H1 (cell line): ENCODE data around the gene TTC4. TPM values are rescaled to one million over a fixed set of nuclear protein-coding genes. Genes with fewer than 3 reads are reported as not detected.

Source experiments
- CTCF ChIA-PET: fragments of 300-600 bp; sonication (Branson Sonifier 250); formaldehyde crosslinking; loops from one replicate; lab custom pipeline; 2021; ENCODE audit not compliant: partially characterized antibody; lab: Charles Lee
- POLR2A ChIA-PET: fragments of 300-600 bp; sonication (Branson Sonifier 250); formaldehyde crosslinking; loops from one replicate; lab custom pipeline; 2021; ENCODE audit warnings: inconsistent platforms; ENCODE audit not compliant: partially characterized antibody; lab: Charles Lee
- DNase-seq, 2 experiments: peaks; one replicate each; pipeline versions ENCODE4 v3.0.0 to v3.0.0-alpha.2; 2010 to 2022; ENCODE audit warnings: low spot score in 2 of 2, low read depth in 1 of 2, mixed read lengths in 1 of 2
- FAIRE-seq: peaks from 2 replicates; lab custom pipeline; 2011; peaks lifted over from hg19 to GRCh38; lab: Jason Lieb, UNC
- H2AFZ ChIP-seq: 2 replicates; pipeline ENCODE4 v1.8.1; 2012; ENCODE audit warnings: low read length, inconsistent platforms
- H2AK5ac ChIP-seq: 2 replicates; pipeline ENCODE4 v1.6.1; 2013; ENCODE audit warnings: low read depth, low read length
- H2BK120ac ChIP-seq: replicated peaks from 2 replicates; pipeline ENCODE3; 2013; ENCODE audit warnings: low read depth, low read length, inconsistent platforms
- H2BK12ac ChIP-seq: 2 replicates; pipeline ENCODE4 v1.6.1; 2013; ENCODE audit warnings: low read depth, low read length
- H2BK15ac ChIP-seq: 2 replicates; pipeline ENCODE4 v1.6.1; 2013; ENCODE audit warnings: low read length
- H2BK20ac ChIP-seq: 2 replicates; pipeline ENCODE4 v1.6.1; 2013; ENCODE audit warnings: low read length
- H2BK5ac ChIP-seq: 2 replicates; pipeline ENCODE4 v1.6.1; 2013; ENCODE audit warnings: low read depth, low read length
- H3K14ac ChIP-seq: 2 replicates; pipeline ENCODE4 v1.6.1; 2013; ENCODE audit warnings: inconsistent platforms; ENCODE audit not compliant: insufficient read length
- H3K18ac ChIP-seq: 2 replicates; pipeline ENCODE4 v1.6.1; 2013; ENCODE audit warnings: low read length; ENCODE audit errors: extremely low read depth
- H3K23ac ChIP-seq: 2 replicates; pipeline ENCODE4 v1.6.1; 2013; ENCODE audit warnings: inconsistent platforms; ENCODE audit not compliant: insufficient read length
- H3K23me2 ChIP-seq: 2 replicates; pipeline ENCODE4 v1.6.1; 2013; ENCODE audit warnings: low read depth, low read length
- H3K27ac ChIP-seq: 2 replicates; pipeline ENCODE4 v1.6.1; 2011; ENCODE audit warnings: low read depth, low read length, inconsistent platforms
- H3K27me3 ChIP-seq, 4 experiments: replicated peaks in 1 of 4; 1 replicate in 1 of 4; 2 replicates in 3 of 4; pipeline versions ENCODE4 v1.6.1 to v1.8.1; 2011 to 2013; ENCODE audit warnings: low read length in 3 of 4, mild to moderate bottlenecking in 3 of 4, inconsistent platforms in 2 of 4, mixed read lengths in 2 of 4, moderate library complexity in 1 of 4; ENCODE audit not compliant: control insufficient read depth in 3 of 4, insufficient read depth in 3 of 4; ENCODE audit errors: extremely low read depth in 1 of 4
- H3K36me3 ChIP-seq, 4 experiments: 2 replicates each; pipeline versions ENCODE4 v1.6.1 to v1.8.1; 2011 to 2013; ENCODE audit warnings: mild to moderate bottlenecking in 4 of 4, low read length in 3 of 4, moderate library complexity in 2 of 4, control low read depth in 1 of 4, inconsistent platforms in 1 of 4; ENCODE audit not compliant: insufficient read depth in 4 of 4, control insufficient read depth in 2 of 4
- H3K4ac ChIP-seq: replicated peaks from 2 replicates; pipeline ENCODE3; 2013; ENCODE audit warnings: low read length, low read depth, mixed read lengths, inconsistent platforms; ENCODE audit not compliant: insufficient read length
- H3K4me1 ChIP-seq, 4 experiments: replicated peaks in 1 of 4; 1 replicate in 1 of 4; 2 replicates in 3 of 4; pipeline versions ENCODE4 v1.6.1 to v1.8.1; 2011 to 2013; ENCODE audit warnings: low read length in 3 of 4, inconsistent platforms in 2 of 4, mixed read lengths in 1 of 4; ENCODE audit not compliant: insufficient read depth in 4 of 4, control insufficient read depth in 3 of 4
- H3K4me2 ChIP-seq, 2 experiments: 2 replicates each; pipeline versions ENCODE4 v1.6.1 to v1.8.1; 2011 to 2013; ENCODE audit warnings: low read depth in 2 of 2, low read length in 2 of 2, control low read depth in 1 of 2, inconsistent platforms in 1 of 2, mild to moderate bottlenecking in 1 of 2; ENCODE audit not compliant: insufficient read depth in 1 of 2
- H3K4me3 ChIP-seq, 4 experiments: fragments of 200-600, 300-600 bp in 1 of 4; sonication (generic), shearing (Covaris generic), sonication (Bioruptor Twin) in 1 of 4; 2 replicates each; pipeline versions ENCODE4 v1.5.1 to v1.8.1; 2011 to 2016; ENCODE audit warnings: low read length in 4 of 4, low read depth in 3 of 4, control low read depth in 2 of 4, inconsistent platforms in 2 of 4, mild to moderate bottlenecking in 2 of 4, mixed read lengths in 1 of 4, moderate library complexity in 1 of 4; ENCODE audit not compliant: insufficient read depth in 2 of 4; ENCODE audit errors: extremely low read depth in 1 of 4
- H3K56ac ChIP-seq: replicated peaks from 2 replicates; pipeline ENCODE3; 2013; ENCODE audit warnings: low read depth, mild to moderate bottlenecking, mixed read lengths, low read length, inconsistent platforms; ENCODE audit not compliant: insufficient read length
- H3K79me1 ChIP-seq: 2 replicates; pipeline ENCODE4 v1.6.1; 2013; ENCODE audit warnings: low read depth, low read length, control low read depth
- H3K79me2 ChIP-seq, 2 experiments: 2 replicates each; pipeline versions ENCODE4 v1.6.1 to v1.8.1; 2012 to 2013; ENCODE audit warnings: low read length in 2 of 2, mild to moderate bottlenecking in 2 of 2, inconsistent platforms in 1 of 2; ENCODE audit not compliant: insufficient read depth in 2 of 2, control insufficient read depth in 1 of 2
- H3K9ac ChIP-seq, 4 experiments: replicated peaks in 1 of 4; 1 replicate in 1 of 4; 2 replicates in 3 of 4; pipeline versions ENCODE4 v1.6.1 to v1.8.1; 2011 to 2013; ENCODE audit warnings: low read depth in 3 of 4, low read length in 3 of 4, control low read depth in 2 of 4, mild to moderate bottlenecking in 2 of 4, moderate library complexity in 2 of 4, inconsistent platforms in 1 of 4; ENCODE audit errors: extremely low read depth in 1 of 4
- H3K9me3 ChIP-seq, 2 experiments: 2 replicates each; pipeline versions ENCODE4 v1.6.1 to v1.8.1; 2012 to 2013; ENCODE audit warnings: mild to moderate bottlenecking in 2 of 2, moderate library complexity in 2 of 2, control low read depth in 1 of 2, inconsistent platforms in 1 of 2, low read depth in 1 of 2, low read length in 1 of 2, mixed read lengths in 1 of 2; ENCODE audit not compliant: insufficient read depth in 2 of 2
- H4K20me1 ChIP-seq, 2 experiments: replicated peaks in 1 of 2; 2 replicates each; pipeline versions ENCODE3 to v1.8.1; 2011 to 2013; ENCODE audit warnings: inconsistent platforms in 2 of 2, low read length in 2 of 2, mild to moderate bottlenecking in 1 of 2; ENCODE audit not compliant: insufficient read depth in 2 of 2, control insufficient read depth in 1 of 2
- H4K5ac ChIP-seq: 2 replicates; pipeline ENCODE4 v1.6.1; 2013; ENCODE audit warnings: low read length, low read depth, mixed read lengths, inconsistent platforms; ENCODE audit not compliant: insufficient read length
- H4K8ac ChIP-seq: 2 replicates; pipeline ENCODE4 v1.8.0; 2013; ENCODE audit warnings: mild to moderate bottlenecking, moderate library complexity, low read length, inconsistent platforms; ENCODE audit not compliant: insufficient read depth; ENCODE audit errors: extremely low read depth
- H4K91ac ChIP-seq: replicated peaks from 2 replicates; pipeline ENCODE3; 2013; ENCODE audit warnings: low read length, mixed read lengths, inconsistent platforms; ENCODE audit not compliant: insufficient read length
- CEBPB ChIP-seq: IDR thresholded peaks from 2 replicates; pipeline ENCODE4 v1.6.1; 2012; ENCODE audit warnings: low read depth, low read length
- CREB1 ChIP-seq: IDR thresholded peaks from 2 replicates; pipeline ENCODE4 v1.6.1; 2012; ENCODE audit warnings: inconsistent platforms
- CTBP2 ChIP-seq: IDR thresholded peaks from 2 replicates; pipeline ENCODE4 v1.7.0; 2011; ENCODE audit warnings: borderline replicate concordance, mild to moderate bottlenecking, moderate library complexity, mixed read lengths, low read length; ENCODE audit not compliant: insufficient read depth, insufficient read length
- KDM1A ChIP-seq: fragments of 200-600, 300-600 bp; sonication (generic); IDR thresholded peaks from 2 replicates; pipeline ENCODE4 v1.7.1; 2016; ENCODE audit warnings: mild to moderate bottlenecking, low read length, borderline replicate concordance
- NANOG ChIP-seq: IDR thresholded peaks from 2 replicates; pipeline ENCODE4 v1.6.1; 2011; ENCODE audit warnings: low read length, low read depth, mild to moderate bottlenecking, inconsistent platforms; ENCODE audit not compliant: insufficient read depth, poor library complexity, severe bottlenecking
- PHF8 ChIP-seq: fragments of 200-600 bp; sonication (generic); conservative IDR thresholded peaks from 2 replicates; pipeline ENCODE4 v1.7.1; 2012; ENCODE audit warnings: low read depth, mild to moderate bottlenecking, inconsistent platforms, low read length, moderate library complexity
- SUZ12 ChIP-seq: fragments of 200-600 bp; sonication (generic); IDR thresholded peaks from 2 replicates; pipeline ENCODE4 v1.6.1; 2012; ENCODE audit warnings: mild to moderate bottlenecking, inconsistent platforms, low read length, moderate library complexity, mixed read lengths
- TCF12 ChIP-seq: IDR thresholded peaks from 2 replicates; pipeline ENCODE4 v1.6.1; 2011; ENCODE audit warnings: low read depth, mild to moderate bottlenecking, low read length
- WGBS, 2 experiments: shearing (Covaris generic) in 1 of 2; methylation state at CpG; one replicate each; pipeline versions ENCODE4 v1.1.6 to v1.1.7; 2013 to 2015; ENCODE audit warnings: low lambda C conversion rate in 2 of 2, mixed read lengths in 2 of 2, inconsistent platforms in 1 of 2, low coverage in 1 of 2, missing lambda C conversion rate in 1 of 2; ENCODE audit not compliant: insufficient replicate concordance in 2 of 2, insufficient coverage in 1 of 2, insufficient read length in 1 of 2; ENCODE audit errors: extremely low coverage in 1 of 2, missing lambda C conversion rate in 1 of 2; 5-methylcytosine and 5-hydroxymethylcytosine counted together
- polyA plus RNA-seq, 7 experiments: library from polyadenylated mRNA; depleted of rRNA in 3 of 7; stranded (reverse) in 5 of 7; unstranded in 2 of 7; fragments of >200 nt in 5 of 7; fragments of 200-250 nt in 2 of 7; gene quantifications; 1 replicate in 5 of 7; 2 replicates in 1 of 7; 4 replicates in 1 of 7; pipeline versions ENCODE4 v1.2.1 to v1.2.3, GENCODE V29; 2011 to 2013; ENCODE audit warnings: missing spikeins in 2 of 7, mixed read lengths in 2 of 7
- total RNA-seq: library from RNA; stranded (reverse); fragmentation: NEBNext Ultra II Directional; extraction: Animal tissue kit (Norgen Biotek cat#: 25700); gene quantifications from 2 replicates; pipeline ENCODE4 v1.2.1, GENCODE V29; 2021
- TF ChIP-seq, protein P1 (sequence below): IDR thresholded peaks from 2 replicates; pipeline ENCODE4 v1.6.1; 2012; ENCODE audit warnings: inconsistent platforms

Gene TTC4
- total and polyA plus RNA-seq, 2 of the 8 experiments (the other 6 are each of a cell fraction or from before 2014, with no cell fraction given) = 21.0 to 25.1 TPM

DNA sequence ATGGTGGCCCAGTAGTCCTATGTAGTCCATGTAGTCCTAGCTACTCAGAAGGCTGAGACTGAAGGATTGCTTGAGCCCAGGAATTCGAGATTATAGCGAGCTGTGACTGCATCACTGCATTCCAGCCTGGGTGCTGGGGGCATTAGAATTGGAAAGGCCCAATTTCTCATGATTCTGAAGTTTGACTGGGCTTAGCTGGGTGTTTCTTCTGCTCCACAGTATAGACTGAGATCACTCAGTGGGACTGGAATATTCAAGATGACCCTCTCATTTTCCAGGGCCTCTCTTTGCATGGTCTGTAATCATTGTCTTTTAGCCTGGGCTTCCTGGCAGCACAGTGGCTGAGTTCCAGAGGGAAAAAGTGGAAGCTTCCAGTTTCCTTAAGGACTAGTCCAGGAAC is 47.9 kb upstream of the TTC4 start:
- no peak overlapping the region for H2BK12ac ChIP-seq
- no peak overlapping the region for H3K4me3 ChIP-seq
- no peaks in the 10 kb centered on the region for H3K36me3 ChIP-seq
- H3K23me2 ChIP-seq = no peaks in the 10 kb centered on the region
- no peak overlapping the region for H3K4me2 ChIP-seq
- H3K18ac ChIP-seq = no peak overlapping the region
- no peaks in the 10 kb centered on the region for H3K9me3 ChIP-seq
- H3K79me1 ChIP-seq = no peaks in the 10 kb centered on the region
- no peak overlapping the region for H3K23ac ChIP-seq
- no peak overlapping the region for H4K91ac ChIP-seq
- H3K56ac ChIP-seq = no peak overlapping the region
- no peak for FAIRE-seq
- H3K4me1 ChIP-seq = peaks cover 0 to 3% (median 0%) of the 10 kb centered on the region in 4 experiments; a peak in 1 of 7 replicates
- H3K27me3 ChIP-seq = no peaks in the 10 kb centered on the region
- H4K8ac ChIP-seq = no peak overlapping the region
- H2AFZ ChIP-seq = no peak overlapping the region
- H3K4ac ChIP-seq = no peak overlapping the region
- DNase-seq = no peak
- H2AK5ac ChIP-seq = no peak overlapping the region
- H3K79me2 ChIP-seq = no peaks in the 10 kb centered on the region
- H2BK120ac ChIP-seq = no peak overlapping the region
- ChIA-PET POLR2A (no interaction called here), CTCF (interaction anchor here (0.6 to 2.5 kb wide), 10 partner anchors 9 to 150 kb away, joined by 3 to 10 read pairs (median 3); no protein-coding TSS in a partner anchor)
- no peaks in the 10 kb centered on the region for H4K20me1 ChIP-seq
- H3K9ac ChIP-seq = no peak overlapping the region
- WGBS, 2 experiments = 95% methylated on average over 2 of the region's 2 CpGs; no CpG with 5 or more reads in 1 of the 2 experiments
- no peak overlapping the region for H3K14ac ChIP-seq
- H2BK5ac ChIP-seq = no peak overlapping the region
- no peak overlapping the region for H2BK15ac ChIP-seq
- H2BK20ac ChIP-seq = no peak overlapping the region
- H4K5ac ChIP-seq = no peak overlapping the region
- no peak overlapping the region for H3K27ac ChIP-seq
- no peak for TF ChIP-seq SUZ12
- no peak for TF ChIP-seq NANOG
- TF ChIP-seq KDM1A = no peak
- TF ChIP-seq PHF8 = no peak
- no peak for TF ChIP-seq TCF12
- no peak for TF ChIP-seq CREB1
- TF ChIP-seq CEBPB = no peak
- TF ChIP-seq CTBP2 = no peak
- TF ChIP-seq, protein P1, sequence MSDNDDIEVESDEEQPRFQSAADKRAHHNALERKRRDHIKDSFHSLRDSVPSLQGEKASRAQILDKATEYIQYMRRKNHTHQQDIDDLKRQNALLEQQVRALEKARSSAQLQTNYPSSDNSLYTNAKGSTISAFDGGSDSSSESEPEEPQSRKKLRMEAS = no peak
